HepG2 (cell line): ENCODE measurements around the gene FBXW8. TPM values are rescaled to one million over a fixed set of nuclear protein-coding genes. Genes with fewer than 3 reads are reported as not detected.

Experiments used
- AKNA ChIP-seq: sonication (generic); formaldehyde crosslinking; IDR thresholded peaks from 2 replicates; pipeline ENCODE4 v1.4.0; 2020; ENCODE audit warnings: missing genetic modification reagents, borderline replicate concordance
- ARID3A ChIP-seq: IDR thresholded peaks from 2 replicates; pipeline ENCODE4 v1.6.1; 2012; ENCODE audit warnings: low read depth, low read length, improper control_type of control experiment
- ATF2 ChIP-seq: sonication (generic); formaldehyde crosslinking; IDR thresholded peaks from 2 replicates; pipeline ENCODE4 v1.4.0; 2020; ENCODE audit warnings: missing genetic modification reagents
- CREB3 ChIP-seq: sonication (generic); formaldehyde crosslinking; IDR thresholded peaks from 2 replicates; pipeline ENCODE4 v1.5.0; 2020; ENCODE audit warnings: missing genetic modification reagents
- HOMEZ ChIP-seq: IDR thresholded peaks from 2 replicates; pipeline ENCODE4 v1.6.1; 2016; ENCODE audit warnings: low read depth
- RERE ChIP-seq: IDR thresholded peaks from 2 replicates; pipeline ENCODE4 v1.6.1; 2016; ENCODE audit warnings: low read depth, missing genetic modification reagents, missing compliant biosample characterization
- ZC3H13 ChIP-seq: sonication (generic); formaldehyde crosslinking; IDR thresholded peaks from 2 replicates; pipeline ENCODE4 v1.8.1; 2023; ENCODE audit warnings: mild to moderate bottlenecking, missing genetic modification reagents, moderate library complexity
- ZNF101 ChIP-seq: sonication (generic); formaldehyde crosslinking; IDR thresholded peaks from 2 replicates; pipeline ENCODE4 v1.4.0; 2020; ENCODE audit warnings: mild to moderate bottlenecking, low read depth, missing genetic modification reagents, borderline replicate concordance
- ZNF430 ChIP-seq: sonication (generic); formaldehyde crosslinking; IDR thresholded peaks from 2 replicates; pipeline ENCODE4 v1.9.0; 2021; ENCODE audit warnings: mild to moderate bottlenecking, missing genetic modification reagents
- ZNF557 ChIP-seq: sonication (generic); formaldehyde crosslinking; IDR thresholded peaks from 2 replicates; pipeline ENCODE4 v1.4.0; 2020; ENCODE audit warnings: missing genetic modification reagents
- ZNF672 ChIP-seq: sonication (generic); formaldehyde crosslinking; IDR thresholded peaks from 2 replicates; pipeline ENCODE4 v1.8.1; 2022; ENCODE audit warnings: missing genetic modification reagents
- polyA plus RNA-seq, 8 experiments: library from polyadenylated mRNA; depleted of rRNA in 3 of 8; stranded (reverse) in 7 of 8; unstranded in 1 of 8; fragments of >200 nt; fragmentation: Illumina TruSeq in 4 of 8; extraction: Trizol in 4 of 8; gene quantifications; 2 replicates each; pipeline versions ENCODE4 v1.2.1 to v1.2.3, GENCODE V29; 2011 to 2016; ENCODE audit warnings: low read depth in 4 of 8, missing spikeins in 1 of 8, mixed read lengths in 1 of 8; ENCODE audit not compliant: insufficient read depth in 1 of 8
- total RNA-seq, 5 experiments: library from RNA; depleted of rRNA; stranded (reverse); fragments of >200 nt; fragmentation: Illumina TruSeq; extraction: Trizol; gene quantifications; 2 replicates each; pipeline ENCODE4 v1.2.3, GENCODE V29; 2016; ENCODE audit warnings: low read depth in 1 of 5

FBXW8 gene
- total and polyA plus RNA-seq, 2 of the 13 experiments (the other 11 are each of a cell fraction or from before 2014, with no cell fraction given) = 5.1 to 5.9 TPM

GRCh38 chr12:117047810-117048584 is 137.2 kb downstream of the FBXW8 start (continued):
- TF ChIP-seq AKNA (CRISPR knock-in tag) (no peak), ZNF557 (CRISPR knock-in tag) (no peak), ZNF101 (CRISPR knock-in tag) (no peak), HOMEZ (no peak), ARID3A (peak; percentile 56), ZNF672 (no peak), ZNF430 (CRISPR knock-in tag) (no peak), RERE (CRISPR knock-in tag) (peak; percentile 54; the same call in 1 of the 2 replicates), CREB3 (CRISPR knock-in tag) (no peak), ZC3H13 (0 out of 2 replicates have a peak, but pooled peaks have one; percentile 25), ATF2 (CRISPR knock-in tag) (peak; percentile 80)
